Loucy (cell line): ENCODE measurements around the gene FBXL19.

Experiments
- H2AFZ ChIP-seq: fragments of 200-600 bp; sonication (generic); 2 replicates; pipeline ENCODE4 v1.6.0; 2016; ENCODE audit warnings: antibody characterized with exemption, mild to moderate bottlenecking, low read length, moderate library complexity
- H3F3A ChIP-seq: fragments of 200-600 bp; 2 replicates; pipeline ENCODE4 v1.6.0; 2016; ENCODE audit warnings: antibody characterized with exemption, low read depth, mild to moderate bottlenecking
- H3K27me3 ChIP-seq: fragments of 200-600 bp; sonication (generic); 2 replicates; pipeline ENCODE4 v1.6.1; 2014; ENCODE audit warnings: low read length, mild to moderate bottlenecking; ENCODE audit not compliant: insufficient read depth, poor library complexity, severe bottlenecking
- H3K36me3 ChIP-seq: fragments of 200-600 bp; sonication (generic); 2 replicates; pipeline ENCODE4 v1.6.1; 2016; ENCODE audit warnings: low read length; ENCODE audit not compliant: insufficient read depth
- H3K4me1 ChIP-seq: fragments of 200-600 bp; sonication (generic); 2 replicates; pipeline ENCODE4 v1.5.1; 2014; ENCODE audit warnings: low read length, mild to moderate bottlenecking; ENCODE audit not compliant: insufficient read depth, poor library complexity, severe bottlenecking
- H3K4me2 ChIP-seq: fragments of 200-600 bp; sonication (generic); 2 replicates; pipeline ENCODE4 v1.6.0; 2014; ENCODE audit warnings: antibody characterized with exemption, low read length, low read depth, mild to moderate bottlenecking; ENCODE audit not compliant: poor library complexity, severe bottlenecking
- H3K4me3 ChIP-seq: fragments of 200-600 bp; sonication (generic); 2 replicates; pipeline ENCODE4 v1.5.1; 2014; ENCODE audit warnings: low read length, mild to moderate bottlenecking, mixed read lengths; ENCODE audit not compliant: poor library complexity, severe bottlenecking
- H3K79me2 ChIP-seq: fragments of 200-600 bp; sonication (generic); 2 replicates; pipeline ENCODE4 v1.6.1; 2014; ENCODE audit warnings: low read length; ENCODE audit not compliant: insufficient read depth
- H3K9ac ChIP-seq: fragments of 200-600 bp; sonication (generic); 2 replicates; pipeline ENCODE4 v1.6.0; 2014; ENCODE audit warnings: mild to moderate bottlenecking, low read depth, low read length, moderate library complexity; ENCODE audit not compliant: poor library complexity, severe bottlenecking
- H3K9me2 ChIP-seq: fragments of 200-600 bp; sonication (generic); replicated peaks from 2 replicates; pipeline ENCODE4 v1.6.1; 2016; ENCODE audit warnings: low read depth, low read length, mixed read lengths
- H3K9me3 ChIP-seq: fragments of 200-600 bp; sonication (generic); 2 replicates; pipeline ENCODE4 v1.6.1; 2014; ENCODE audit warnings: mild to moderate bottlenecking, antibody characterized with exemption, low read length, low read depth; ENCODE audit not compliant: insufficient read depth
- H4K20me1 ChIP-seq: fragments of 200-600 bp; sonication (generic); 2 replicates; pipeline ENCODE4 v1.6.0; 2014; ENCODE audit warnings: antibody characterized with exemption, low read length, mild to moderate bottlenecking; ENCODE audit not compliant: insufficient read depth, poor library complexity, severe bottlenecking
- CTCF ChIP-seq: fragments of 200-600 bp; sonication (generic); conservative IDR thresholded peaks from 2 replicates; pipeline ENCODE4 v1.5.1; 2014; ENCODE audit warnings: mild to moderate bottlenecking, antibody characterized with exemption, low read length
- EZH2phosphoT487 ChIP-seq: fragments of 200-600 bp; IDR thresholded peaks from 2 replicates; pipeline ENCODE4 v1.6.1; 2018; ENCODE audit warnings: antibody characterized with exemption, mild to moderate bottlenecking, moderate library complexity, borderline replicate concordance

FBXL19 gene

GRCh38 chr16:30874821-30875717, 48.3 kb upstream of the FBXL19 start:
- no peaks in the 10 kb centered on the region for H4K20me1 ChIP-seq
- peaks cover 45% of the 10 kb centered on the region for H3K79me2 ChIP-seq
- TF ChIP-seq CTCF (no peak), EZH2phosphoT487 (no peak)
- H3K27me3 ChIP-seq, result no peaks in the 10 kb centered on the region
- H3K9me3 ChIP-seq, result no peaks in the 10 kb centered on the region
- peak overlapping the region; percentile 97 for H3K9ac ChIP-seq
- peak overlapping the region; percentile 84 for H2AFZ ChIP-seq
- H3K9me2 ChIP-seq, result no peaks in the 10 kb centered on the region
- H3F3A ChIP-seq, result no peaks in the 10 kb centered on the region; the same call in 1 of the 2 replicates
- no peaks in the 10 kb centered on the region for H3K36me3 ChIP-seq
- H3K4me2 ChIP-seq, result peak overlapping the region; percentile 97
- peak overlapping the region; percentile 89 for H3K4me3 ChIP-seq
- H3K4me1 ChIP-seq, result peaks cover 12% of the 10 kb centered on the region

GRCh38 chr16:30875871-30876801, 47.2 kb upstream of the FBXL19 start:
- peak overlapping the region; percentile 89 for H3K4me3 ChIP-seq
- H3K9ac ChIP-seq, result peak overlapping the region; percentile 97
- no peaks in the 10 kb centered on the region for H3K36me3 ChIP-seq
- H3K9me2 ChIP-seq, result no peaks in the 10 kb centered on the region
- H3K9me3 ChIP-seq, result no peaks in the 10 kb centered on the region
- TF ChIP-seq CTCF (no peak), EZH2phosphoT487 (no peak)
- H4K20me1 ChIP-seq, result no peaks in the 10 kb centered on the region
- peak overlapping the region; percentile 97 for H3K4me2 ChIP-seq
- peaks cover 12% of the 10 kb centered on the region for H3K4me1 ChIP-seq
- H3F3A ChIP-seq, result no peaks in the 10 kb centered on the region; the same call in none of the 2 replicates
- no peaks in the 10 kb centered on the region for H3K27me3 ChIP-seq
- peak overlapping the region; percentile 75 for H2AFZ ChIP-seq
- peaks cover 45% of the 10 kb centered on the region for H3K79me2 ChIP-seq

GRCh38 chr16:30876867-30877266, 46.5 kb upstream of the FBXL19 start:
- Histone ChIP-seq H3K9me3 (no peaks in the 10 kb centered on the region), H3K36me3 (no peaks in the 10 kb centered on the region), H3K9me2 (no peaks in the 10 kb centered on the region), H3K4me2 (peak overlapping the region; percentile 97), H3K27me3 (no peaks in the 10 kb centered on the region), H2AFZ (no peak overlapping the region), H4K20me1 (no peaks in the 10 kb centered on the region), H3K4me1 (peaks cover 12% of the 10 kb centered on the region), H3K9ac (peak overlapping the region; percentile 97), H3F3A (no peaks in the 10 kb centered on the region; the same call in 1 of the 2 replicates), H3K4me3 (peak overlapping the region; percentile 89), H3K79me2 (peaks cover 45% of the 10 kb centered on the region)
- no peak for TF ChIP-seq CTCF
- no peak for TF ChIP-seq EZH2phosphoT487
